ENCODE measurements around the gene ARSG.

- TF ChIP-seq POLR2A (IDR thresholded peaks at IDR 0.05; ENCODE audit: low read length) (no peak), CTCF (IDR thresholded peaks at IDR 0.05) (no peak), MAFK (IDR thresholded peaks at IDR 0.05; ENCODE audit: partially characterized antibody) (no peak), ESRRA (IDR thresholded peaks at IDR 0.05; ENCODE audit: borderline replicate concordance, low read length) (no peak), RAD21 (conservative IDR thresholded peaks at IDR 0.05 in 1 of 2, IDR thresholded peaks at IDR 0.05 in 1 of 2) (no peak)
Observed at GRCh38 chr17:68255731-68256538, 35.4 kb upstream of the ARSG start.
